SK-N-SH treated with all-trans-retinoic acid at 6 μM for 48 hours (cell line): ENCODE results near the gene NXPH2.
A peak's percentile ranks its signal among the peaks of the same experiment; 100 is the strongest.

ENCODE experiments used
- ATAC-seq: fragments of 200-7000 bp; cut with Tn5 transposase; 3 replicates; pipeline ENCODE4 v1.9.1; 2020; ENCODE audit warnings: mild to moderate bottlenecking, moderate library complexity
- ARNTL ChIP-seq: fragments of 450-650 bp; formaldehyde crosslinking; IDR thresholded peaks from 2 replicates; pipeline ENCODE4 v1.5.0; 2020; ENCODE audit warnings: low read depth, mild to moderate bottlenecking, moderate library complexity, borderline replicate concordance
- BACH2 ChIP-seq: fragments of 250-450 bp; sonication (Bioruptor Pico); IDR thresholded peaks from 2 replicates; pipeline ENCODE4 v1.9.0; 2021; ENCODE audit warnings: mild to moderate bottlenecking, borderline replicate concordance
- CSDC2 ChIP-seq: fragments of 250-450 bp; sonication (Bioruptor Pico); IDR thresholded peaks from 2 replicates; pipeline ENCODE4 v1.5.0; 2020; ENCODE audit warnings: mild to moderate bottlenecking, moderate library complexity
- GLIS3 ChIP-seq: fragments of 250-450 bp; sonication (Bioruptor Pico); IDR thresholded peaks from 2 replicates; pipeline ENCODE4 v1.5.0; 2020; ENCODE audit warnings: mild to moderate bottlenecking, moderate library complexity
- ISL1 ChIP-seq: fragments of 250-450 bp; sonication (Bioruptor Pico); IDR thresholded peaks from 2 replicates; pipeline ENCODE4 v2.1.2; 2022; ENCODE audit warnings: mild to moderate bottlenecking, moderate library complexity
- OSR1 ChIP-seq: fragments of 250-450 bp; sonication (Bioruptor Pico); IDR thresholded peaks from 2 replicates; pipeline ENCODE4 v1.8.0; 2022; ENCODE audit warnings: moderate library complexity, mild to moderate bottlenecking, inconsistent platforms
- PPARA ChIP-seq: fragments of 250-450 bp; sonication (Bioruptor Pico); IDR thresholded peaks from 2 replicates; pipeline ENCODE4 v1.5.0; 2020; ENCODE audit warnings: mild to moderate bottlenecking, borderline replicate concordance
- RARB ChIP-seq: fragments of 250-450 bp; sonication (Bioruptor Pico); IDR thresholded peaks from 2 replicates; pipeline ENCODE4 v1.8.0; 2021; ENCODE audit warnings: mild to moderate bottlenecking, moderate library complexity
- SNAI2 ChIP-seq: fragments of 250-450 bp; sonication (Bioruptor Pico); IDR thresholded peaks from 2 replicates; pipeline ENCODE4 v1.5.0; 2020; ENCODE audit warnings: mild to moderate bottlenecking, moderate library complexity
- TCF4 ChIP-seq: fragments of 250-450 bp; sonication (Bioruptor Pico); IDR thresholded peaks from 2 replicates; pipeline ENCODE4 v1.8.0; 2021; ENCODE audit warnings: mild to moderate bottlenecking, moderate library complexity, borderline replicate concordance
- TOX ChIP-seq: fragments of 250-450 bp; sonication (Bioruptor Pico); IDR thresholded peaks from 2 replicates; pipeline ENCODE4 v1.8.0; 2021; ENCODE audit warnings: mild to moderate bottlenecking, moderate library complexity, borderline replicate concordance
- ZC3H10 ChIP-seq: fragments of 250-450 bp; sonication (Bioruptor Pico); IDR thresholded peaks from 2 replicates; pipeline ENCODE4 v1.5.1; 2021; ENCODE audit warnings: mild to moderate bottlenecking, moderate library complexity
- ZFP3 ChIP-seq: fragments of 250-450 bp; sonication (Bioruptor Pico); IDR thresholded peaks from 2 replicates; pipeline ENCODE4 v1.5.0; 2020; ENCODE audit warnings: mild to moderate bottlenecking, moderate library complexity
- ZNF565 ChIP-seq: fragments of 450-650 bp; formaldehyde crosslinking; conservative IDR thresholded peaks from 2 replicates; pipeline ENCODE4 v1.5.0; 2020; ENCODE audit warnings: low read depth, mild to moderate bottlenecking, moderate library complexity
- ZNF70 ChIP-seq: fragments of 450-650 bp; formaldehyde crosslinking; IDR thresholded peaks from 2 replicates; pipeline ENCODE4 v1.5.0; 2020; ENCODE audit warnings: mild to moderate bottlenecking, moderate library complexity
- ZNF8 ChIP-seq: fragments of 450-650 bp; formaldehyde crosslinking; IDR thresholded peaks from 2 replicates; pipeline ENCODE4 v1.5.0; 2020; ENCODE audit warnings: mild to moderate bottlenecking, moderate library complexity
- TF ChIP-seq, protein P1 (sequence below): fragments of 250-450 bp; sonication (Bioruptor Pico); IDR thresholded peaks from 2 replicates; pipeline ENCODE4 v1.5.0; 2020; ENCODE audit warnings: mild to moderate bottlenecking, moderate library complexity
- TF ChIP-seq, protein P2 (sequence below): fragments of 250-450 bp; sonication (Bioruptor Pico); IDR thresholded peaks from 2 replicates; pipeline ENCODE4 v1.8.0; 2021; ENCODE audit warnings: low read depth, mild to moderate bottlenecking, moderate library complexity, borderline replicate concordance
- TF ChIP-seq, protein P3 (sequence below): fragments of 250-450 bp; sonication (Bioruptor Pico); IDR thresholded peaks from 2 replicates; pipeline ENCODE4 v1.5.1; 2021; ENCODE audit warnings: mild to moderate bottlenecking, moderate library complexity
- TF ChIP-seq, protein P4 (sequence below): fragments of 250-450 bp; sonication (Bioruptor Pico); IDR thresholded peaks from 2 replicates; pipeline ENCODE4 v1.8.0; 2020; ENCODE audit warnings: mild to moderate bottlenecking, moderate library complexity, borderline replicate concordance

Gene NXPH2

DNA sequence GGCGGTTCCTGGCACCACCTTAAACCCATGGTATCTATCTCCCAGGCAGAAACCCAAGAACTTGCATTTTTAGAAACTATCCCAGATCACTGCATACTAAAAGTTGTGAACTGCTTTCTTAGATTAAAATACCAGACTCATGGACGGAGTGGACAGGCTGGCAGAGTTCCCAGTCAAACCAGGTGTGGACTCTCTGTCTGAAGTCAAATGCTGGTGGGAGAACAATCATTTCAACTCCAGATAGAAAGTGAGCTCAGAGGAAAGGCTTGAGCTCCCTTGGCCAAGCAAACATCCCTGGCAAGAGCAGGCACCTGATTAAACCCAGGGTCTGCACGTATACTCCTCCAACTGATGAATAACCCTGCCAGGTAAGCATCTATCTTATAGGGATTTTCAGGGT lies 19.5 kb downstream of the NXPH2 start:
- TF ChIP-seq, protein P1, sequence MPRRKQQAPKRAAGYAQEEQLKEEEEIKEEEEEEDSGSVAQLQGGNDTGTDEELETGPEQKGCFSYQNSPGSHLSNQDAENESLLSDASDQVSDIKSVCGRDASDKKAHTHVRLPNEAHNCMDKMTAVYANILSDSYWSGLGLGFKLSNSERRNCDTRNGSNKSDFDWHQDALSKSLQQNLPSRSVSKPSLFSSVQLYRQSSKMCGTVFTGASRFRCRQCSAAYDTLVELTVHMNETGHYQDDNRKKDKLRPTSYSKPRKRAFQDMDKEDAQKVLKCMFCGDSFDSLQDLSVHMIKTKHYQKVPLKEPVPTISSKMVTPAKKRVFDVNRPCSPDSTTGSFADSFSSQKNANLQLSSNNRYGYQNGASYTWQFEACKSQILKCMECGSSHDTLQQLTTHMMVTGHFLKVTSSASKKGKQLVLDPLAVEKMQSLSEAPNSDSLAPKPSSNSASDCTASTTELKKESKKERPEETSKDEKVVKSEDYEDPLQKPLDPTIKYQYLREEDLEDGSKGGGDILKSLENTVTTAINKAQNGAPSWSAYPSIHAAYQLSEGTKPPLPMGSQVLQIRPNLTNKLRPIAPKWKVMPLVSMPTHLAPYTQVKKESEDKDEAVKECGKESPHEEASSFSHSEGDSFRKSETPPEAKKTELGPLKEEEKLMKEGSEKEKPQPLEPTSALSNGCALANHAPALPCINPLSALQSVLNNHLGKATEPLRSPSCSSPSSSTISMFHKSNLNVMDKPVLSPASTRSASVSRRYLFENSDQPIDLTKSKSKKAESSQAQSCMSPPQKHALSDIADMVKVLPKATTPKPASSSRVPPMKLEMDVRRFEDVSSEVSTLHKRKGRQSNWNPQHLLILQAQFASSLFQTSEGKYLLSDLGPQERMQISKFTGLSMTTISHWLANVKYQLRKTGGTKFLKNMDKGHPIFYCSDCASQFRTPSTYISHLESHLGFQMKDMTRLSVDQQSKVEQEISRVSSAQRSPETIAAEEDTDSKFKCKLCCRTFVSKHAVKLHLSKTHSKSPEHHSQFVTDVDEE (CRISPR knock-in tag) = no peak
- TF ChIP-seq TCF4 (CRISPR knock-in tag) (no peak), ISL1 (CRISPR knock-in tag) (peak; percentile 39; the same call in 1 of the 2 replicates)
- TF ChIP-seq, protein P2, sequence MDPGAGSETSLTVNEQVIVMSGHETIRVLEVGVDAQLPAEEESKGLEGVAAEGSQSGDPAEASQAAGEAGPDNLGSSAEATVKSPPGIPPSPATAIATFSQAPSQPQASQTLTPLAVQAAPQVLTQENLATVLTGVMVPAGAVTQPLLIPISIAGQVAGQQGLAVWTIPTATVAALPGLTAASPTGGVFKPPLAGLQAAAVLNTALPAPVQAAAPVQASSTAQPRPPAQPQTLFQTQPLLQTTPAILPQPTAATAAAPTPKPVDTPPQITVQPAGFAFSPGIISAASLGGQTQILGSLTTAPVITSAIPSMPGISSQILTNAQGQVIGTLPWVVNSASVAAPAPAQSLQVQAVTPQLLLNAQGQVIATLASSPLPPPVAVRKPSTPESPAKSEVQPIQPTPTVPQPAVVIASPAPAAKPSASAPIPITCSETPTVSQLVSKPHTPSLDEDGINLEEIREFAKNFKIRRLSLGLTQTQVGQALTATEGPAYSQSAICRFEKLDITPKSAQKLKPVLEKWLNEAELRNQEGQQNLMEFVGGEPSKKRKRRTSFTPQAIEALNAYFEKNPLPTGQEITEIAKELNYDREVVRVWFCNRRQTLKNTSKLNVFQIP (CRISPR knock-in tag) = no peak
- no peak for ATAC-seq

DNA sequence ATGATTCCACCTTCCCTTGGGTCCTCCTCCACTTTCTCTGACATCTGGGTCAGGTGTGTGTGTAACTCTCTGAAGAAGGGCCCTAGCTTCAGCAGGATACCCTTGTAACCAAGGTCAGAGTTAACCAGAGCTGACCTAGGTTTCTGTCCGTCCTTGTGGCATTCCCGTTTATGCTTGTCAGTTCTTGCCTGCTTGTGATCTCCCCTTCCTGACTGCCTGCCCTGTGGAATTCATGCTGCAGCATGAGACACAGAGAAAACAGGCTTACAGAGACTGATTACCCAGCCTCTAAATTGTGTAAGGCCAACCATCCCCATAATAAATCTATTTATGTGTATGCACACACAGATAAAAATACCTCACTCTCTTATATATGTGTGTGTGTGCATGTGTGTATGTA lies 22.8 kb downstream of the NXPH2 start:
- no peak for ATAC-seq
- TF ChIP-seq, protein P1 (CRISPR knock-in tag) = no peak
- TF ChIP-seq TOX (no peak), TCF4 (CRISPR knock-in tag) (no peak), ZNF70 (CRISPR knock-in tag) (no peak), GLIS3 (CRISPR knock-in tag) (no peak), SNAI2 (no peak), ZC3H10 (CRISPR knock-in tag) (no peak), ZNF8 (no peak), OSR1 (CRISPR knock-in tag) (no peak), ZFP3 (no peak), PPARA (no peak), CSDC2 (CRISPR knock-in tag) (no peak), ZNF565 (no peak), RARB (CRISPR knock-in tag) (no peak), ISL1 (CRISPR knock-in tag) (no peak), ARNTL (CRISPR knock-in tag) (no peak)
- TF ChIP-seq, protein P3, sequence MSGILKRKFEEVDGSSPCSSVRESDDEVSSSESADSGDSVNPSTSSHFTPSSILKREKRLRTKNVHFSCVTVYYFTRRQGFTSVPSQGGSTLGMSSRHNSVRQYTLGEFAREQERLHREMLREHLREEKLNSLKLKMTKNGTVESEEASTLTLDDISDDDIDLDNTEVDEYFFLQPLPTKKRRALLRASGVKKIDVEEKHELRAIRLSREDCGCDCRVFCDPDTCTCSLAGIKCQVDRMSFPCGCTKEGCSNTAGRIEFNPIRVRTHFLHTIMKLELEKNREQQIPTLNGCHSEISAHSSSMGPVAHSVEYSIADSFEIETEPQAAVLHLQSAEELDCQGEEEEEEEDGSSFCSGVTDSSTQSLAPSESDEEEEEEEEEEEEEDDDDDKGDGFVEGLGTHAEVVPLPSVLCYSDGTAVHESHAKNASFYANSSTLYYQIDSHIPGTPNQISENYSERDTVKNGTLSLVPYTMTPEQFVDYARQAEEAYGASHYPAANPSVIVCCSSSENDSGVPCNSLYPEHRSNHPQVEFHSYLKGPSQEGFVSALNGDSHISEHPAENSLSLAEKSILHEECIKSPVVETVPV (CRISPR knock-in tag) = no peak
- TF ChIP-seq, protein P4, sequence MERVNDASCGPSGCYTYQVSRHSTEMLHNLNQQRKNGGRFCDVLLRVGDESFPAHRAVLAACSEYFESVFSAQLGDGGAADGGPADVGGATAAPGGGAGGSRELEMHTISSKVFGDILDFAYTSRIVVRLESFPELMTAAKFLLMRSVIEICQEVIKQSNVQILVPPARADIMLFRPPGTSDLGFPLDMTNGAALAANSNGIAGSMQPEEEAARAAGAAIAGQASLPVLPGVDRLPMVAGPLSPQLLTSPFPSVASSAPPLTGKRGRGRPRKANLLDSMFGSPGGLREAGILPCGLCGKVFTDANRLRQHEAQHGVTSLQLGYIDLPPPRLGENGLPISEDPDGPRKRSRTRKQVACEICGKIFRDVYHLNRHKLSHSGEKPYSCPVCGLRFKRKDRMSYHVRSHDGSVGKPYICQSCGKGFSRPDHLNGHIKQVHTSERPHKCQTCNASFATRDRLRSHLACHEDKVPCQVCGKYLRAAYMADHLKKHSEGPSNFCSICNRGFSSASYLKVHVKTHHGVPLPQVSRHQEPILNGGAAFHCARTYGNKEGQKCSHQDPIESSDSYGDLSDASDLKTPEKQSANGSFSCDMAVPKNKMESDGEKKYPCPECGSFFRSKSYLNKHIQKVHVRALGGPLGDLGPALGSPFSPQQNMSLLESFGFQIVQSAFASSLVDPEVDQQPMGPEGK (CRISPR knock-in tag) = no peak

DNA sequence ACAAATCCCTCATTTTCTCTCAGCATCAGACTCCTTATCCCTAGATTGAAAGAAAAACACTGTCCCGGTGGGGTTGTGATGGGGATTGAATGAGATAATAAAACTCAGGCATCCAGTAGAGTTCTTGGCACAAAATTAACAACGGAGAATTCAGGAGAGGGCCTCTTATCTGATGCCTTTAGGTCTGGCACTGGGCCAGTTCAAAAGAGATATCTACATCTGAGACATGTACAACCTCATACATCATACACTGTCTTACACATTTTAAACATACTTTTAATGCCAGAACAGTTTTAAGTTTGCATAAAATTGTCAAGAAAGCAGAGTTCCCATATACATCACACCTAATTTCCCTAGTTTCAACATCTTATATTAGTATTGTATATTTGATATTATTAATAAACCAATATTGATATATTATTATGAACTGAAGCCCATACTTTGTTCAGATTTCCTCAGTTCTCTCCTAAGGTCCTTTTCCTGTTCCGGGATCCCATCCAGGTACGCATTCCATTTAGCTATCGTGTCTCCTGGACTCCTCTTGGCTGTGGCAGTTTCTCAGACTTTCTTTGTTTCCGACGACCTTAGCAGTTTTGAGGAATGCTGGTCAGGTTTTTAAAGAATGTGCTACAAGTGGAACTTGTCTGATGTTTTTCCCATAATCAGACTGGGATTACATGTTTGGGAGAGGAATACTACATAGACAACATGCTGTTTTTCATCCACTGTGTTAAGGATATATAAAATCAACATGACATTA lies 27.8 kb downstream of the NXPH2 start:
- peak; percentile 38 for ATAC-seq
- TF ChIP-seq ZNF70 (CRISPR knock-in tag) (no peak), ZNF8 (no peak), SNAI2 (no peak), ISL1 (CRISPR knock-in tag) (peak; percentile 75), BACH2 (CRISPR knock-in tag) (no peak)
